ENCODE measurements around the gene YEATS2. TPM values are rescaled to one million over a fixed set of nuclear protein-coding genes. Genes with fewer than 3 reads are reported as not detected.
"Not testable (repeated sequence)": the region's sequence is repeated elsewhere in the genome, so short reads cannot be mapped to it uniquely, and the experiment has no call there.

YEATS2 gene
- total RNA-seq, 4 donors from 2014 or later = 15.4 to 54.7 (median 40.6) TPM

DNA sequence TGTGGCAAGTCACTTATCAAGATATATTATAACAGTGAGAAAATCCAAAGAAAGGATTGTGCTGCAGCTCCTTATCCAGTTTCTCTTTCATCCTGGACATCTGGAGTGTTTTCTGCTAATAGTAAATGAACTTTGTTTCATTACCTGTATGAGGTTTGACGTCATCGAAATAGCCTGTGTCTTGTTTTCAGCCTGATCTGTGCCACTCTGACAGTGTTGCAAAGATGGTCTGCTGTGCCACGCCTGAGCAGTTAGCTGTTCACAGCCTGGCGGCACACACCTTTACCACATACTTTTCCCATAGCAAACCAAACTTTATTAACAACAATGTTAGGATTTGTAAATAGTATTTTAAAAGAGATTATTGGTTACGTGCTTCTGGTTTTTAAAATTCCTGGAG, 34.0 kb downstream of the YEATS2 start:
- TF ChIP-seq, protein P1, sequence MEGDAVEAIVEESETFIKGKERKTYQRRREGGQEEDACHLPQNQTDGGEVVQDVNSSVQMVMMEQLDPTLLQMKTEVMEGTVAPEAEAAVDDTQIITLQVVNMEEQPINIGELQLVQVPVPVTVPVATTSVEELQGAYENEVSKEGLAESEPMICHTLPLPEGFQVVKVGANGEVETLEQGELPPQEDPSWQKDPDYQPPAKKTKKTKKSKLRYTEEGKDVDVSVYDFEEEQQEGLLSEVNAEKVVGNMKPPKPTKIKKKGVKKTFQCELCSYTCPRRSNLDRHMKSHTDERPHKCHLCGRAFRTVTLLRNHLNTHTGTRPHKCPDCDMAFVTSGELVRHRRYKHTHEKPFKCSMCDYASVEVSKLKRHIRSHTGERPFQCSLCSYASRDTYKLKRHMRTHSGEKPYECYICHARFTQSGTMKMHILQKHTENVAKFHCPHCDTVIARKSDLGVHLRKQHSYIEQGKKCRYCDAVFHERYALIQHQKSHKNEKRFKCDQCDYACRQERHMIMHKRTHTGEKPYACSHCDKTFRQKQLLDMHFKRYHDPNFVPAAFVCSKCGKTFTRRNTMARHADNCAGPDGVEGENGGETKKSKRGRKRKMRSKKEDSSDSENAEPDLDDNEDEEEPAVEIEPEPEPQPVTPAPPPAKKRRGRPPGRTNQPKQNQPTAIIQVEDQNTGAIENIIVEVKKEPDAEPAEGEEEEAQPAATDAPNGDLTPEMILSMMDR (IDR thresholded peaks at IDR 0.05) = no peak
- no peak for TF ChIP-seq POLR2A (IDR thresholded peaks at IDR 0.05)
- Histone ChIP-seq H3K27ac (no peak overlapping the region), H3K4me1 (no peaks in the 10 kb centered on the region), H3K36me3 (no peaks in the 10 kb centered on the region), H3K9me3 (no peaks in the 10 kb centered on the region), H3K4me3 (no peak overlapping the region), H3K27me3 (no peaks in the 10 kb centered on the region)
- intact Hi-C loops (cut with DNase I; ENCODE audit: low total_unique reads) = no loop called here
- DNase-seq = no peak

DNA sequence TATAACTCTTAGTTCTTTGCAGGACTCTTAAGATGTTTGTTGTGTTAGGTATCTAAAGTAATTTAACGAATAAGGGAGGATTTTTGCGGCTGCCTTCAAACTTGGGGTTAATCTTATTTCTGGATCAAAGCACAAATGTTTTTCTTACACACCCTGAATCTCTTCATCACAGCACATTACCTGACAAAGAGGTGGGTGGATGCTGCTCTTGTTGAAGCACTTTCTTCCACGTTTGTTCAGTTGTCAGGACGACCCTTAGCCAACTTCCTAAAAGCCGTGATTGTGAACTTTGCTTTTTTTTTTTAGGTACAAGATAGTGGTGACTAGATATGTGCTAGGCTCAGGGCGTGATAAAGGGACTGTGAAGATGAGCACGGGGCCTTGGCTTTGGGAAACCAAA, 36.0 kb downstream of the YEATS2 start:
- no peak for TF ChIP-seq POLR2A (IDR thresholded peaks at IDR 0.05)
- TF ChIP-seq, protein P1 (IDR thresholded peaks at IDR 0.05) = no peak
- no peak for DNase-seq
- Histone ChIP-seq H3K27me3 (no peaks in the 10 kb centered on the region), H3K27ac (no peak overlapping the region), H3K4me3 (no peak overlapping the region), H3K36me3 (no peaks in the 10 kb centered on the region), H3K4me1 (no peaks in the 10 kb centered on the region), H3K9me3 (no peaks in the 10 kb centered on the region)
- intact Hi-C loops (cut with DNase I; ENCODE audit: low total_unique reads) = no loop called here

GRCh38 chr3:183734750-183735494, 37.3 kb downstream of the YEATS2 start:
- Histone ChIP-seq H3K9me3 (no peaks in the 10 kb centered on the region), H3K4me1 (no peaks in the 10 kb centered on the region), H3K36me3 (no peaks in the 10 kb centered on the region), H3K27me3 (no peaks in the 10 kb centered on the region), H3K4me3 (no peak overlapping the region), H3K27ac (no peak overlapping the region)
- TF ChIP-seq, protein P1 (IDR thresholded peaks at IDR 0.05) = no peak
- TF ChIP-seq POLR2A (IDR thresholded peaks at IDR 0.05) = no peak
- intact Hi-C loops (cut with DNase I; ENCODE audit: low total_unique reads) = no loop called here
- no peak for DNase-seq

DNA sequence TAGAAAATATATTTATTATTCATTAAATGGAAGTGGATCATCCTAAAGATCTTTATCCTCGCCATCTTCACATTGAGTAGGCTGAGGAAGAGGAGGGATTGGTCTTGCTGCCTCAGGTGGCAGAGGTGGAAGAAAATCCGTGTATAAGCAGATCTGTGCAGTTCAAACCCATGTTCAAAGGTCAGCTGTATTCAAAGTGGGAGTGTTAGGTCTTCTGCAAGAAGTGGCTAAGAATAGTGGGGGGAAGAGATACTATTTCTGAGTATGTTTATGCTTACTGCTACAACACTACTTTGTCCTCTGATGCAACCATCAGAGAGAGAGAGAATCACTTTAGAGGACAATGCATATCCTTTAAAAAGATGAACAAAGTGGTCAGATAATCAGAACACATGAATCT, 39.5 kb downstream of the YEATS2 start:
- intact Hi-C loops (cut with DNase I; ENCODE audit: low total_unique reads) = no loop called here

GRCh38 chr3:183740154-183740553, 42.6 kb downstream of the YEATS2 start:
- DNase-seq; intact Hi-C loops (cut with DNase I; ENCODE audit: low total_unique reads); H3K27ac ChIP-seq; H3K4me1 ChIP-seq; H3K4me3 ChIP-seq; H3K9me3 ChIP-seq; H3K36me3 ChIP-seq; H3K27me3 ChIP-seq: not testable (repeated sequence)

More for the DNA sequence above, 39.5 kb downstream of the YEATS2 start:
- H3K27me3 ChIP-seq = no peaks in the 10 kb centered on the region
- no peaks in the 10 kb centered on the region for H3K4me1 ChIP-seq
- no peaks in the 10 kb centered on the region for H3K9me3 ChIP-seq
- no peak overlapping the region for H3K4me3 ChIP-seq
- no peak overlapping the region for H3K27ac ChIP-seq
- no peak for DNase-seq
- TF ChIP-seq POLR2A (IDR thresholded peaks at IDR 0.05) = no peak
- TF ChIP-seq, protein P1 (IDR thresholded peaks at IDR 0.05) = no peak
- no peaks in the 10 kb centered on the region for H3K36me3 ChIP-seq

Data from uterus (tissue), 4 donors.